ENCODE data around the gene PYGB.
A peak's percentile ranks its signal among the peaks of the same experiment; 100 is the strongest.
"Not testable (repeated sequence)": the region's sequence is repeated elsewhere in the genome, so short reads cannot be mapped to it uniquely, and the experiment has no call there.

Gene PYGB

GRCh38 chr20:25230166-25230831 lies 17.6 kb upstream of the PYGB start:
- DNase-seq (ENCODE audit: low read depth, low spot score), result no peak

- peak; percentile 70 for DNase-seq (ENCODE audit: low read depth, low spot score)
Measured at GRCh38 chr20:25233016-25233772, 14.7 kb upstream of the PYGB start.

GRCh38 chr20:25234009-25234849 lies 13.7 kb upstream of the PYGB start:
- DNase-seq (ENCODE audit: low read depth, low spot score), result not testable (repeated sequence)

- no peak for DNase-seq (ENCODE audit: low read depth, low spot score)
Measured at GRCh38 chr20:25236450-25237304, 11.2 kb upstream of the PYGB start.

GRCh38 chr20:25237610-25238318 lies 10.1 kb upstream of the PYGB start:
- DNase-seq (ENCODE audit: low read depth, low spot score), result peak; percentile 95

GRCh38 chr20:25238319-25239037 lies 9.4 kb upstream of the PYGB start:
- DNase-seq (ENCODE audit: low read depth, low spot score), result no peak

GRCh38 chr20:25239387-25240370 lies 8.2 kb upstream of the PYGB start:
- DNase-seq (ENCODE audit: low read depth, low spot score), result no peak

- not testable (repeated sequence) for DNase-seq (ENCODE audit: low read depth, low spot score)
Measured at GRCh38 chr20:25240851-25241658, 6.8 kb upstream of the PYGB start.

GRCh38 chr20:25241659-25241955 lies 6.3 kb upstream of the PYGB start:
- not testable (repeated sequence) for DNase-seq (ENCODE audit: low read depth, low spot score)

GRCh38 chr20:25242231-25242630 lies 5.7 kb upstream of the PYGB start:
- DNase-seq (ENCODE audit: low read depth, low spot score), result no peak

GRCh38 chr20:25243416-25243979 lies 4.4 kb upstream of the PYGB start:
- DNase-seq (ENCODE audit: low read depth, low spot score), result no peak

GRCh38 chr20:25244976-25245375 lies 2.9 kb upstream of the PYGB start:
- DNase-seq (ENCODE audit: low read depth, low spot score), result no peak

- no peak for DNase-seq (ENCODE audit: low read depth, low spot score)
Measured at GRCh38 chr20:25245461-25245860, 2.4 kb upstream of the PYGB start.

GRCh38 chr20:25246182-25246999 lies 1.5 kb upstream of the PYGB start:
- DNase-seq (ENCODE audit: low read depth, low spot score), result no peak

- no peak for DNase-seq (ENCODE audit: low read depth, low spot score)
Measured at GRCh38 chr20:25247000-25247517, 826 bp upstream of the PYGB start.

- DNase-seq (ENCODE audit: low read depth, low spot score), result no peak
Measured at GRCh38 chr20:25247518-25247955, 348 bp upstream of the PYGB start.

GRCh38 chr20:25248786-25249172 lies 894 bp downstream of the PYGB start:
- no peak for DNase-seq (ENCODE audit: low read depth, low spot score)
